ENCODE results near the gene CADPS2. TPM values are rescaled to one million over a fixed set of nuclear protein-coding genes. Genes with fewer than 3 reads are reported as not detected.

The CADPS2 gene
- total RNA-seq, 4 donors from 2014 or later = 8.7 to 27.9 (median 16.7) TPM

- no peak for TF ChIP-seq CTCF (IDR thresholded peaks at IDR 0.05; ENCODE audit: low read depth)
Observed at GRCh38 chr7:122695816-122696215, 190.4 kb downstream of the CADPS2 start.

GRCh38 chr7:122694697-122695096 lies 191.6 kb downstream of the CADPS2 start:
- no peak for TF ChIP-seq CTCF (IDR thresholded peaks at IDR 0.05; ENCODE audit: low read depth)

- no peak for TF ChIP-seq CTCF (IDR thresholded peaks at IDR 0.05; ENCODE audit: low read depth)
Observed at GRCh38 chr7:122692769-122693309, 193.4 kb downstream of the CADPS2 start.

GRCh38 chr7:122691569-122692235 lies 194.6 kb downstream of the CADPS2 start:
- no peak for TF ChIP-seq CTCF (IDR thresholded peaks at IDR 0.05; ENCODE audit: low read depth)

- no peak for TF ChIP-seq CTCF (IDR thresholded peaks at IDR 0.05; ENCODE audit: low read depth)
Observed at GRCh38 chr7:122689346-122690109, 196.7 kb downstream of the CADPS2 start.

- no peak for TF ChIP-seq CTCF (IDR thresholded peaks at IDR 0.05; ENCODE audit: low read depth)
Observed at GRCh38 chr7:122688400-122688998, 197.8 kb downstream of the CADPS2 start.

- TF ChIP-seq CTCF (IDR thresholded peaks at IDR 0.05; ENCODE audit: low read depth) = no peak
Observed at GRCh38 chr7:122686360-122686878, 199.8 kb downstream of the CADPS2 start.

All from subcutaneous adipose tissue (tissue), 4 donors.